ENCODE results near the gene MMEL1. TPM values are rescaled to one million over a fixed set of nuclear protein-coding genes. Genes with fewer than 3 reads are reported as not detected.

The MMEL1 gene
- total RNA-seq, 1 experiment from 2014 or later = not detected

DNA sequence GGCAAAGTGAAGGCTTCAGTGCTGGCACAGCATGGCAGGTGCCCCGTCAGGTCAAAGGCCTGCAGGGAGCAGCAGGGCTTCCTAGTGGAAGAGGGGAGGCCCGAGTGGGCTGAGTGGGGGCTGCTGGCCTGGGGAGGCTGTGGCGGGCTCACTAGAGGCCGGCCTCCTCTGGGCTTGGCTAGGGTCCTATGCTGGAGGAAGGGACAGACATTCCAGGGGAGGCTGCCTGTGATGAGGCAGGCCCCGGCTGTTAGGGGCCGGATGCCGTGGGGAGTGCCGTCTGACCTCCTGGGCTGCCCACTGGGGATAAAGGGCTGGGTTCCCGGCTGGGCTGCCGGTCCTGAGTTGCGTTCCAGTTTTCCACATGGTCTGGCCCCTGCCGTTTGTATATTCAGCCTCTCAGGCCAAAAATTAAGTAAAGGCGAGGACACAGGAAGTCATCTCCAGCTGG lies 25.1 kb downstream of the MMEL1 start:
- no peak for ATAC-seq
- Histone ChIP-seq H3K79me2 (ENCODE audit: low read length) (no peaks in the 10 kb centered on the region), H2AFZ (ENCODE audit: low read length) (no peak overlapping the region), H3K4me1 (ENCODE audit: insufficient read depth, low read length) (no peaks in the 10 kb centered on the region), H3K9me2 (replicated peaks; ENCODE audit: low read length) (no peaks in the 10 kb centered on the region), H4K20me1 (ENCODE audit: low read length) (no peaks in the 10 kb centered on the region), H3K4me2 (ENCODE audit: low read length) (no peak overlapping the region), H3F3A (ENCODE audit: low read length, unreplicated experiment) (no peaks in the 10 kb centered on the region), H3K27me3 (ENCODE audit: low read length) (no peaks in the 10 kb centered on the region), H3K9ac (ENCODE audit: low read length) (no peak overlapping the region), H3K27ac (ENCODE audit: low read length) (no peak overlapping the region), H3K9me3 (ENCODE audit: low read length) (no peaks in the 10 kb centered on the region), H3K36me3 (ENCODE audit: low read depth, low read length) (no peaks in the 10 kb centered on the region), H3K4me3 (ENCODE audit: low read length) (no peak overlapping the region)
- POLR2A ChIA-PET (ENCODE audit: unreplicated experiment) = no interaction called here
- TF ChIP-seq, protein P1, sequence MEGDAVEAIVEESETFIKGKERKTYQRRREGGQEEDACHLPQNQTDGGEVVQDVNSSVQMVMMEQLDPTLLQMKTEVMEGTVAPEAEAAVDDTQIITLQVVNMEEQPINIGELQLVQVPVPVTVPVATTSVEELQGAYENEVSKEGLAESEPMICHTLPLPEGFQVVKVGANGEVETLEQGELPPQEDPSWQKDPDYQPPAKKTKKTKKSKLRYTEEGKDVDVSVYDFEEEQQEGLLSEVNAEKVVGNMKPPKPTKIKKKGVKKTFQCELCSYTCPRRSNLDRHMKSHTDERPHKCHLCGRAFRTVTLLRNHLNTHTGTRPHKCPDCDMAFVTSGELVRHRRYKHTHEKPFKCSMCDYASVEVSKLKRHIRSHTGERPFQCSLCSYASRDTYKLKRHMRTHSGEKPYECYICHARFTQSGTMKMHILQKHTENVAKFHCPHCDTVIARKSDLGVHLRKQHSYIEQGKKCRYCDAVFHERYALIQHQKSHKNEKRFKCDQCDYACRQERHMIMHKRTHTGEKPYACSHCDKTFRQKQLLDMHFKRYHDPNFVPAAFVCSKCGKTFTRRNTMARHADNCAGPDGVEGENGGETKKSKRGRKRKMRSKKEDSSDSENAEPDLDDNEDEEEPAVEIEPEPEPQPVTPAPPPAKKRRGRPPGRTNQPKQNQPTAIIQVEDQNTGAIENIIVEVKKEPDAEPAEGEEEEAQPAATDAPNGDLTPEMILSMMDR (conservative IDR thresholded peaks at IDR 0.05; ENCODE audit: low read depth, low read length) = no peak
- TF ChIP-seq EZH2phosphoT487 (IDR thresholded peaks at IDR 0.05; ENCODE audit: borderline replicate concordance, low read length) = no peak
- no peak for TF ChIP-seq EZH2 (IDR thresholded peaks at IDR 0.05; ENCODE audit: low read length, unreplicated experiment)
- intact Hi-C loops (cut with micrococcal nuclease) = no loop called here
- CTCF ChIA-PET = no interaction called here
- DNase-seq = no peak
- BruUV-seq (replicated peaks) = no TSS peak

DNA sequence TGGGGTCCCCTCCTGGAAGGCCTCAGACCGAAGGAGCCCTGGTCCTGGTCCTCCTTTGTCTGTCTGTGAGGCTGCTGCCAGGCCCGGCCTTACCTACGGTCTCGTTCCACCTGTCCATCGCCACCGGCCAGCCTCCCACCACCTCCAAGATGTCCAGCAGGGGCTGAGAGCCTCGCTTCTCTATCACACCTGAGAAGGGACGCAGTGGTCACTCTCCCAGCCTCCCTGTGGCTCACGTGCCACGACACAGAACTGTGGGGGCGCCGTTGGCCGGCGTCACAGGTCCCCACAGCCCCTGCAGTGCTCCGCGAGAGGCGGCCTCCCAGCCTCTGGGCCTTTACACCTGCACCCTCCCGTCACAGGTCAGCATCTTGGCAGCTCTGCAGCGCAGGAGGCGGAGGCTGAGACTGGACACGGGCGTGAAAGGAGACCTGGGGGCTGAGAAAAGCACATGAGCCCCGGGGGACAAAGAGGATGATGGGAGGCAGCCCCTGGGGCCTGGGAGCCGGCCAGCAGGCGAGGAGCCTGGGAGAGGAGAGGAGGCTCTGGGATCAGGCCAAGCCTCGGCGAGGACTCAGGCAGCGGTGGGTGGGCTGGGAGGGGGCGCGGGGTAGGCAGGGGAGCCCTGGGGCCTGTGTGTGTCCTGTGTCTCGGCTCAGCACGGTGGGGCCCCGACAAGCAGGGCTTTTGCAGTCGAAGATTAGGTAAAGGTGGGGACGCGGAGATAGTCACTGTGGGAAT lies 25.8 kb downstream of the MMEL1 start:
- Histone ChIP-seq H3K27me3 (ENCODE audit: low read length) (no peaks in the 10 kb centered on the region; the same call in 1 of the 2 replicates), H3K4me3 (ENCODE audit: low read length) (no peak overlapping the region), H3K9me3 (ENCODE audit: low read length) (no peaks in the 10 kb centered on the region), H3K27ac (ENCODE audit: low read length) (no peak overlapping the region), H3K4me2 (ENCODE audit: low read length) (no peak overlapping the region), H3K9ac (ENCODE audit: low read length) (no peak overlapping the region), H3K9me2 (replicated peaks; ENCODE audit: low read length) (no peaks in the 10 kb centered on the region), H3K79me2 (ENCODE audit: low read length) (no peaks in the 10 kb centered on the region), H2AFZ (ENCODE audit: low read length) (no peak overlapping the region), H3K4me1 (ENCODE audit: insufficient read depth, low read length) (no peaks in the 10 kb centered on the region), H3K36me3 (ENCODE audit: low read depth, low read length) (no peaks in the 10 kb centered on the region), H4K20me1 (ENCODE audit: low read length) (no peaks in the 10 kb centered on the region), H3F3A (ENCODE audit: low read length, unreplicated experiment) (no peaks in the 10 kb centered on the region)
- ChIA-PET POLR2A (ENCODE audit: unreplicated experiment) (no interaction called here), CTCF (no interaction called here)
- no TSS peak for BruUV-seq (replicated peaks)
- TF ChIP-seq EZH2phosphoT487 (IDR thresholded peaks at IDR 0.05; ENCODE audit: borderline replicate concordance, low read length) (no peak), EZH2 (IDR thresholded peaks at IDR 0.05; ENCODE audit: low read length, unreplicated experiment) (no peak)
- TF ChIP-seq, protein P1 (conservative IDR thresholded peaks at IDR 0.05; ENCODE audit: low read depth, low read length) = no peak
- ATAC-seq (no peak), DNase-seq (no peak)
- intact Hi-C loops (cut with micrococcal nuclease) = no loop called here

DNA sequence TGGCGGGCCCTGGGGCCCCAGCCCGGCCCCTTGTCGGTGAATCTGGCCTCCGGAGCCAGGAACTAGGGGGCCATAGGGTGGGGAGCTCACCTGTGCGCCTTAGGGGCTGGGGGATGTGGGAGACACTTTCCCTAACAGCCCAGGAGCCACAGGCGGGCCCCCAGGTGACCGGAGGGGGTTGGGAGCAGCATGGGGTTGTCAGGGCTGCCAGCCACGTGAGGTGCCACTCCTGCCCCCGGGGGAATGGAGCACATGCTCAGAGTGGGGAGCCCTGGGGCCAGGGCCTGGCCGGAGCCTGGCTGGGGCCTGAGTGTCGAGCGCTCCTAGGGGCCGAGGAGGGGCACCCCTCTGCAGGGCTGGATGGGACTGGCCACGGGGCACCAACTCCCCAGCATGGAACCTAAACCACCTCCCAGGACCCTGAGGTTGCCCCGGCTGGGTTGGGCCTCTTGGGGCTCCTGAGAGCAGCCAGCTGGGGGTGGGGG lies 26.4 kb downstream of the MMEL1 start:
- Histone ChIP-seq H3K27me3 (ENCODE audit: low read length) (no peaks in the 10 kb centered on the region; the same call in 1 of the 2 replicates), H3K79me2 (ENCODE audit: low read length) (no peaks in the 10 kb centered on the region), H3K4me1 (ENCODE audit: insufficient read depth, low read length) (no peaks in the 10 kb centered on the region), H3K4me3 (ENCODE audit: low read length) (no peak overlapping the region), H3K9me2 (replicated peaks; ENCODE audit: low read length) (no peaks in the 10 kb centered on the region), H3F3A (ENCODE audit: low read length, unreplicated experiment) (no peaks in the 10 kb centered on the region), H3K4me2 (ENCODE audit: low read length) (no peak overlapping the region), H4K20me1 (ENCODE audit: low read length) (no peaks in the 10 kb centered on the region), H3K9me3 (ENCODE audit: low read length) (no peaks in the 10 kb centered on the region), H2AFZ (ENCODE audit: low read length) (no peak overlapping the region), H3K9ac (ENCODE audit: low read length) (no peak overlapping the region), H3K27ac (ENCODE audit: low read length) (no peak overlapping the region), H3K36me3 (ENCODE audit: low read depth, low read length) (no peaks in the 10 kb centered on the region)
- no peak for DNase-seq
- no peak for ATAC-seq
- POLR2A ChIA-PET (ENCODE audit: unreplicated experiment) = interaction anchor here (0.7 kb wide), 1 partner anchor 20 kb away, joined by 3 read pairs; the partner anchor contains the start of gene PRXL2B
- no TSS peak for BruUV-seq (replicated peaks)
- CTCF ChIA-PET = no interaction called here
- intact Hi-C loops (cut with micrococcal nuclease) = no loop called here
- no peak for TF ChIP-seq EZH2phosphoT487 (IDR thresholded peaks at IDR 0.05; ENCODE audit: borderline replicate concordance, low read length)
- TF ChIP-seq EZH2 (IDR thresholded peaks at IDR 0.05; ENCODE audit: low read length, unreplicated experiment) = no peak
- TF ChIP-seq, protein P1 (conservative IDR thresholded peaks at IDR 0.05; ENCODE audit: low read depth, low read length) = no peak
